ENCODE results near the gene NDUFB5.

- TF ChIP-seq CTCF (tag by site-specific recombination; IDR thresholded peaks at IDR 0.05), result no peak
- TF ChIP-seq KLF9 (tag by site-specific recombination; IDR thresholded peaks at IDR 0.05; ENCODE audit: low read depth), result no peak
- TF ChIP-seq, protein P1, sequence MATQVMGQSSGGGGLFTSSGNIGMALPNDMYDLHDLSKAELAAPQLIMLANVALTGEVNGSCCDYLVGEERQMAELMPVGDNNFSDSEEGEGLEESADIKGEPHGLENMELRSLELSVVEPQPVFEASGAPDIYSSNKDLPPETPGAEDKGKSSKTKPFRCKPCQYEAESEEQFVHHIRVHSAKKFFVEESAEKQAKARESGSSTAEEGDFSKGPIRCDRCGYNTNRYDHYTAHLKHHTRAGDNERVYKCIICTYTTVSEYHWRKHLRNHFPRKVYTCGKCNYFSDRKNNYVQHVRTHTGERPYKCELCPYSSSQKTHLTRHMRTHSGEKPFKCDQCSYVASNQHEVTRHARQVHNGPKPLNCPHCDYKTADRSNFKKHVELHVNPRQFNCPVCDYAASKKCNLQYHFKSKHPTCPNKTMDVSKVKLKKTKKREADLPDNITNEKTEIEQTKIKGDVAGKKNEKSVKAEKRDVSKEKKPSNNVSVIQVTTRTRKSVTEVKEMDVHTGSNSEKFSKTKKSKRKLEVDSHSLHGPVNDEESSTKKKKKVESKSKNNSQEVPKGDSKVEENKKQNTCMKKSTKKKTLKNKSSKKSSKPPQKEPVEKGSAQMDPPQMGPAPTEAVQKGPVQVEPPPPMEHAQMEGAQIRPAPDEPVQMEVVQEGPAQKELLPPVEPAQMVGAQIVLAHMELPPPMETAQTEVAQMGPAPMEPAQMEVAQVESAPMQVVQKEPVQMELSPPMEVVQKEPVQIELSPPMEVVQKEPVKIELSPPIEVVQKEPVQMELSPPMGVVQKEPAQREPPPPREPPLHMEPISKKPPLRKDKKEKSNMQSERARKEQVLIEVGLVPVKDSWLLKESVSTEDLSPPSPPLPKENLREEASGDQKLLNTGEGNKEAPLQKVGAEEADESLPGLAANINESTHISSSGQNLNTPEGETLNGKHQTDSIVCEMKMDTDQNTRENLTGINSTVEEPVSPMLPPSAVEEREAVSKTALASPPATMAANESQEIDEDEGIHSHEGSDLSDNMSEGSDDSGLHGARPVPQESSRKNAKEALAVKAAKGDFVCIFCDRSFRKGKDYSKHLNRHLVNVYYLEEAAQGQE (tag by site-specific recombination; IDR thresholded peaks at IDR 0.05), result no peak
- no peak for TF ChIP-seq ZNF350 (tag by site-specific recombination; IDR thresholded peaks at IDR 0.05)
- TF ChIP-seq ZNF132 (tag by site-specific recombination; IDR thresholded peaks at IDR 0.05; ENCODE audit: borderline replicate concordance), result no peak
- no peak for TF ChIP-seq ZNF23 (tag by site-specific recombination; IDR thresholded peaks at IDR 0.05; ENCODE audit: borderline replicate concordance)
Observed at GRCh38 chr3:179615458-179616173, 11.0 kb downstream of the NDUFB5 start.

All from HEK293 (cell line).